CD4-positive, alpha-beta T cell (primary cell): ENCODE data around the gene MTARC1. TPM values are rescaled to one million over a fixed set of nuclear protein-coding genes. Genes with fewer than 3 reads are reported as not detected.

Experiments
- ATAC-seq: fragments of 200-7000 bp; cut with Tn5 transposase; one replicate; pipeline ENCODE4 v1.10.0; 2022; ENCODE audit warnings: mild to moderate bottlenecking; ENCODE audit not compliant: poor library complexity
- CTCF ChIA-PET: fragments of 350-600 bp; sonication (Branson Sonifier 250); formaldehyde crosslinking; loops from one replicate; lab custom pipeline; 2021; ENCODE audit warnings: antibody characterized with exemption, inconsistent platforms; lab: Charles Lee
- POLR2A ChIA-PET: fragments of 350-600 bp; sonication (Branson Sonifier 250); formaldehyde crosslinking; loops from one replicate; lab custom pipeline; 2021; ENCODE audit warnings: antibody characterized with exemption, inconsistent platforms; lab: Charles Lee
- DNase-seq, 14 experiments: peaks; one replicate each; pipeline ENCODE4 v3.0.0-alpha.2; 2013 to 2020; ENCODE audit warnings: mixed read lengths in 2 of 14
- H3K27ac ChIP-seq, 2 donors: one replicate each; pipeline versions ENCODE4 v1.5.1 to v1.7.0; 2013; ENCODE audit warnings: low read length in 2 of 2, low read depth in 1 of 2, mild to moderate bottlenecking in 1 of 2
- H3K27me3 ChIP-seq, 2 experiments: 1 replicate in 1 of 2; 2 replicates in 1 of 2; pipeline versions ENCODE4 v1.6.1 to v1.7.0; 2013; ENCODE audit warnings: low read length in 2 of 2, control low read depth in 1 of 2, mild to moderate bottlenecking in 1 of 2, moderate library complexity in 1 of 2; ENCODE audit not compliant: insufficient read depth in 2 of 2, control insufficient read depth in 1 of 2
- H3K36me3 ChIP-seq: one replicate; pipeline ENCODE4 v1.6.1; 2013; ENCODE audit warnings: low read length, control low read depth; ENCODE audit not compliant: insufficient read depth
- H3K4me1 ChIP-seq: one replicate; pipeline ENCODE4 v1.6.1; 2013; ENCODE audit warnings: low read length, control low read depth; ENCODE audit not compliant: insufficient read depth
- H3K4me3 ChIP-seq: one replicate; pipeline ENCODE4 v1.5.1; 2013; ENCODE audit warnings: mild to moderate bottlenecking, low read length, moderate library complexity
- H3K9me3 ChIP-seq, 2 experiments: 1 replicate in 1 of 2; 2 replicates in 1 of 2; pipeline versions ENCODE4 v1.6.1 to v1.7.0; 2013; ENCODE audit warnings: low read length in 2 of 2, mild to moderate bottlenecking in 2 of 2, control low read depth in 1 of 2, moderate library complexity in 1 of 2; ENCODE audit not compliant: control insufficient read depth in 1 of 2, insufficient read depth in 1 of 2
- H3K27ac Mint-ChIP-seq: one replicate; pipeline ENCODE4 v1.8.0; 2020; ENCODE audit warnings: mixed read lengths
- H3K27me3 Mint-ChIP-seq: one replicate; pipeline ENCODE4 v1.8.0; 2021; ENCODE audit warnings: mixed read lengths
- H3K36me3 Mint-ChIP-seq: one replicate; pipeline ENCODE4 v1.8.0; 2021; ENCODE audit warnings: low read depth, mixed read lengths
- H3K4me1 Mint-ChIP-seq: one replicate; pipeline ENCODE4 v1.8.0; 2021; ENCODE audit warnings: low read depth, mixed read lengths
- H3K4me3 Mint-ChIP-seq: one replicate; pipeline ENCODE4 v1.8.0; 2020; ENCODE audit warnings: mild to moderate bottlenecking, mixed read lengths
- H3K9me3 Mint-ChIP-seq: one replicate; pipeline ENCODE4 v1.8.0; 2020; ENCODE audit warnings: mixed read lengths
- CTCF ChIP-seq: fragments of 200-600 bp; IDR thresholded peaks from one replicate; pipeline ENCODE4 v1.8.0; 2022; ENCODE audit warnings: antibody characterized with exemption, mild to moderate bottlenecking
- intact Hi-C, 2 experiments: fragments of 100-400 bp; cut with DNase I in 1 of 2; cut with micrococcal nuclease in 1 of 2; formaldehyde crosslinking; loops; one replicate each; pipeline versions ENCODE4 v1.15.1 to v1.9.0; 2023 to 2025; cut with DNase I, micrococcal nuclease
- total RNA-seq, 174 experiments: library from RNA in 2 of 174; stranded (reverse) in 2 of 174; gene quantifications; one replicate each; pipeline ENCODE4 v1.2.3 and lab custom pipeline; 2021 to 2026

The MTARC1 gene
- total RNA-seq, 2 experiments from 2014 or later, result not detected

GRCh38 chr1:220772846-220773245 lies 13.9 kb upstream of the MTARC1 start:
- Mint-ChIP-seq H3K27ac (no peak overlapping the region), H3K4me1 (no peaks in the 10 kb centered on the region), H3K27me3 (peaks cover 36% of the 10 kb centered on the region), H3K4me3 (no peak overlapping the region), H3K9me3 (no peaks in the 10 kb centered on the region), H3K36me3 (no peaks in the 10 kb centered on the region)
- H3K4me1 ChIP-seq, result peaks cover 4% of the 10 kb centered on the region
- POLR2A ChIA-PET, result no interaction called here
- CTCF ChIA-PET, result no interaction called here
- H3K9me3 ChIP-seq, result no peaks in the 10 kb centered on the region
- ATAC-seq, result no peak
- no peak for DNase-seq
- no peaks in the 10 kb centered on the region for H3K36me3 ChIP-seq
- no peak overlapping the region for H3K4me3 ChIP-seq
- intact Hi-C loops, result no loop called here
- H3K27ac ChIP-seq, result no peak overlapping the region
- TF ChIP-seq CTCF, result no peak
- H3K27me3 ChIP-seq, result peaks cover 0 to 5% of the 10 kb centered on the region in 2 experiments

- H3K4me1 ChIP-seq, result peaks cover 4% of the 10 kb centered on the region
- Mint-ChIP-seq H3K27me3 (peaks cover 33% of the 10 kb centered on the region), H3K4me3 (no peak overlapping the region), H3K36me3 (no peaks in the 10 kb centered on the region), H3K9me3 (no peaks in the 10 kb centered on the region), H3K27ac (no peak overlapping the region), H3K4me1 (no peaks in the 10 kb centered on the region)
- ATAC-seq (no peak), DNase-seq (peak in 9 of 14 experiments; percentile 1 to 49 (median 22))
- H3K9me3 ChIP-seq, result no peaks in the 10 kb centered on the region
- peak; percentile 62 for TF ChIP-seq CTCF
- ChIA-PET CTCF (no interaction called here), POLR2A (no interaction called here)
- intact Hi-C loops, result loop anchor here in 1 of 2 experiments (5.0 kb wide), 2 partner anchors 83 to 478 kb away; partner anchors contain the start of gene C1orf115
- peaks cover 0 to 5% of the 10 kb centered on the region in 2 experiments for H3K27me3 ChIP-seq
- no peaks in the 10 kb centered on the region for H3K36me3 ChIP-seq
- no peak overlapping the region for H3K27ac ChIP-seq
- no peak overlapping the region for H3K4me3 ChIP-seq
These were observed 11.4 kb upstream of the MTARC1 start for GRCh38 chr1:220775240-220775853.

- no peak overlapping the region for H3K27ac Mint-ChIP-seq
- ChIA-PET POLR2A (no interaction called here), CTCF (no interaction called here)
- peaks cover 32% of the 10 kb centered on the region for H3K27me3 Mint-ChIP-seq
- intact Hi-C loops, result loop anchor here in 1 of 2 experiments (5.0 kb wide), 2 partner anchors 84 to 479 kb away; partner anchors contain the start of gene C1orf115
- ATAC-seq (no peak), DNase-seq (no peak)
- no peak overlapping the region for H3K4me3 Mint-ChIP-seq
- H3K9me3 Mint-ChIP-seq, result no peaks in the 10 kb centered on the region
- Histone ChIP-seq H3K36me3 (no peaks in the 10 kb centered on the region), H3K27ac (no peak overlapping the region), H3K27me3 (peaks cover 0 to 5% of the 10 kb centered on the region in 2 experiments), H3K4me3 (no peak overlapping the region), H3K4me1 (peaks cover 4% of the 10 kb centered on the region), H3K9me3 (no peaks in the 10 kb centered on the region)
- no peaks in the 10 kb centered on the region for H3K36me3 Mint-ChIP-seq
- no peaks in the 10 kb centered on the region for H3K4me1 Mint-ChIP-seq
- no peak for TF ChIP-seq CTCF
These were observed 10.5 kb upstream of the MTARC1 start for GRCh38 chr1:220776254-220776653.
